Endothelial cell (in vitro differentiated cells): ENCODE data around the gene TSGA10. TPM values are rescaled to one million over a fixed set of nuclear protein-coding genes. Genes with fewer than 3 reads are reported as not detected.

Experiments
- DNase-seq: peaks from one replicate; pipeline ENCODE4 v3.0.0; 2021; ENCODE audit warnings: low spot score
- H3K27ac Mint-ChIP-seq: one replicate; pipeline ENCODE4 v1.8.0; 2021; ENCODE audit warnings: mixed read lengths, inconsistent platforms; ENCODE audit not compliant: unreplicated experiment
- H3K27me3 Mint-ChIP-seq: one replicate; pipeline ENCODE4 v1.8.0; 2021; ENCODE audit warnings: mild to moderate bottlenecking, moderate library complexity, mixed read lengths, inconsistent platforms; ENCODE audit not compliant: unreplicated experiment
- H3K36me3 Mint-ChIP-seq: one replicate; pipeline ENCODE4 v1.8.0; 2021; ENCODE audit warnings: mild to moderate bottlenecking, low read depth, mixed read lengths, inconsistent platforms; ENCODE audit not compliant: unreplicated experiment
- H3K4me1 Mint-ChIP-seq: one replicate; pipeline ENCODE4 v1.8.0; 2021; ENCODE audit warnings: mild to moderate bottlenecking, mixed read lengths, inconsistent platforms; ENCODE audit not compliant: unreplicated experiment
- H3K4me3 Mint-ChIP-seq: one replicate; pipeline ENCODE4 v1.8.0; 2021; ENCODE audit warnings: mild to moderate bottlenecking, mixed read lengths, inconsistent platforms; ENCODE audit not compliant: unreplicated experiment
- H3K9me3 Mint-ChIP-seq: one replicate; pipeline ENCODE4 v1.8.0; 2021; ENCODE audit warnings: mixed read lengths, inconsistent platforms; ENCODE audit not compliant: unreplicated experiment
- total RNA-seq: library from RNA; stranded (reverse); fragmentation: NEBNext Ultra II Directional; extraction: Animal tissue kit (Norgen Biotek cat#: 25700); gene quantifications from one replicate; pipeline ENCODE4 v1.2.1, GENCODE V29; 2021; ENCODE audit not compliant: unreplicated experiment
- TF ChIP-seq, protein P1 (sequence below): fragments of 200-600 bp; sonication (generic); IDR thresholded peaks from one replicate; pipeline ENCODE4 v1.5.0; 2021; ENCODE audit warnings: antibody characterized with exemption; ENCODE audit not compliant: unreplicated experiment

Gene TSGA10
- total RNA-seq, 1 donor from 2014 or later = 4.2 TPM

DNA sequence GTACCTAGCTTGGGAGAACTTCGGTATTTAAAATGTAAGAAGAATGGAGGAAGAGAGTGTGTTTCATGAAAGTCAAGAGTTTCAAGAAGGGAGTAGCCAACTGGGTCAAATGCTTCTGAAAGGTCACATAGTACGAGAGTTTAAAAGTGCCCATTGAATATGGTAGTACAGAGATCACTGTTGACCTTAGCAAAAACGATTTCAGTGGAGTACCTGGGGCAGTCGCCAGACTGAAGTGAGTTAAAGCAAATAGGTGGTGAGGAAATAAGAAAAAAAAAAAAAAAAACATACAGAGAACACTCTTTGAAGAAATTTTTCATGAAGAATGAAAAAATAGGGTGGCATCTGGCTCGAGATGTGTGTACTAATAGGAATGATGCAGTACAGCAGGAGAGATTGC is 11.5 kb upstream of the TSGA10 start:
- Mint-ChIP-seq H3K27me3 (no peaks in the 10 kb centered on the region), H3K36me3 (peaks cover 3% of the 10 kb centered on the region), H3K4me3 (no peak overlapping the region), H3K4me1 (no peaks in the 10 kb centered on the region), H3K9me3 (no peaks in the 10 kb centered on the region), H3K27ac (no peak overlapping the region)
- TF ChIP-seq, protein P1, sequence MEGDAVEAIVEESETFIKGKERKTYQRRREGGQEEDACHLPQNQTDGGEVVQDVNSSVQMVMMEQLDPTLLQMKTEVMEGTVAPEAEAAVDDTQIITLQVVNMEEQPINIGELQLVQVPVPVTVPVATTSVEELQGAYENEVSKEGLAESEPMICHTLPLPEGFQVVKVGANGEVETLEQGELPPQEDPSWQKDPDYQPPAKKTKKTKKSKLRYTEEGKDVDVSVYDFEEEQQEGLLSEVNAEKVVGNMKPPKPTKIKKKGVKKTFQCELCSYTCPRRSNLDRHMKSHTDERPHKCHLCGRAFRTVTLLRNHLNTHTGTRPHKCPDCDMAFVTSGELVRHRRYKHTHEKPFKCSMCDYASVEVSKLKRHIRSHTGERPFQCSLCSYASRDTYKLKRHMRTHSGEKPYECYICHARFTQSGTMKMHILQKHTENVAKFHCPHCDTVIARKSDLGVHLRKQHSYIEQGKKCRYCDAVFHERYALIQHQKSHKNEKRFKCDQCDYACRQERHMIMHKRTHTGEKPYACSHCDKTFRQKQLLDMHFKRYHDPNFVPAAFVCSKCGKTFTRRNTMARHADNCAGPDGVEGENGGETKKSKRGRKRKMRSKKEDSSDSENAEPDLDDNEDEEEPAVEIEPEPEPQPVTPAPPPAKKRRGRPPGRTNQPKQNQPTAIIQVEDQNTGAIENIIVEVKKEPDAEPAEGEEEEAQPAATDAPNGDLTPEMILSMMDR = no peak
- no peak for DNase-seq

DNA sequence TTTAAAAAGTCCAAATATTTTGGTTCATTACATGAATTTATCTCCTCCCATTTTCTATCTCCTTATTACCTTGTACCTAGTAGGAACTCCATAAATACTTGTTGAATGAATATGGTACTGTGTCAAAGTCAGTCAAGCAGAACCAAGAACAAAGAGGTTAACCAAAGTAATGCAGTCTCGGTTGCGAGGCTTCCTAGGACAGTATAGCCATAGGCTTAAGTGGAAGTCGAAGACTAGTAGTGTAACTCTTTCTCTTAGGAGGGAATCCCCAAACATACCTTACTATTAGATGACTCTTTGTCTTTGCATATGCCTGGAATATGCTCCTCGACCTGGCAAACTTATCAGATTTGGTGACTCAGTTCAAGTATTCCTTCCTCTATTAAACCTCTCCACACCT is 4.9 kb upstream of the TSGA10 start:
- Mint-ChIP-seq H3K4me1 (peaks cover 12% of the 10 kb centered on the region), H3K4me3 (no peak overlapping the region), H3K27me3 (peaks cover 2% of the 10 kb centered on the region), H3K27ac (no peak overlapping the region), H3K9me3 (no peaks in the 10 kb centered on the region), H3K36me3 (no peaks in the 10 kb centered on the region)
- TF ChIP-seq, protein P1 = no peak
- DNase-seq = no peak

DNA sequence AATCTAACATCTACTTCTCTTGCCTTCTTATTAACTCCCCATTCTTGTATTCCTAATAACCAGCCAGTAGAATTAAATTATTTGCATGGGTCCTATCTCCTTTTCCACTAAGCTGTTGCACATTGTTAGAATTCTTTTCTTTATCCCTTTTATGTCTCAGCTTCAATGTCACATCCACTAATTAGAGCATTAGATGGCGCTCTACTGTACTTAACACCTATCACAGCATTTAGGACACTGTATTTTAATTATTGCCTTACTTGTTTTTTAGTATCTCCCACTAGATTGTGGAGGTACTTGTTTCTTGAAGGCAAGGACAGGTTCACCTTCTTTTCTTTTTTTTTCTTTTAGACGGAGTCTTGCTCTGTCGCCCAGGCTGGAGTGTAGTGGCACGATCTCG is 3.9 kb upstream of the TSGA10 start:
- DNase-seq = no peak
- TF ChIP-seq, protein P1 = no peak
- no peak overlapping the region for H3K4me3 Mint-ChIP-seq
- no peaks in the 10 kb centered on the region for H3K9me3 Mint-ChIP-seq
- H3K27me3 Mint-ChIP-seq = peaks cover 5% of the 10 kb centered on the region
- peaks cover 16% of the 10 kb centered on the region for H3K4me1 Mint-ChIP-seq
- no peak overlapping the region for H3K27ac Mint-ChIP-seq
- H3K36me3 Mint-ChIP-seq = no peaks in the 10 kb centered on the region

DNA sequence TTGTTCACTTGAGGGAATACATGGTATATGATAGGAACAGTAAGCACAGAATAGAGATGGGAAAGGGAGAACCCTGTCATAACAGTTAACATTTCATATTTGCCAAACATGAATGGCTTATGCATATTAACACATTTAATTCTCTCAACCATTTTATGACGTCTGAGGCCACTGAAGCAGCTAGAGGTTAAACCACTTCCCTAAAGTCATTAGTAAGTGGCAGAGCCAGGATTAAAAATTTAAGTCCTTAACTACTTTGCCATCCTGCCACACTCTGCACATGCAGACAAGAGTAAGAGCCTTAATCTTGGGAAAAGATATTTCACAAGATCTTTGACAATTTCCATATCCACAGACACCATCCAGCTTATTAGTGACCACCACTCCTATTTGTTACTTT is 2.1 kb upstream of the TSGA10 start:
- DNase-seq = no peak
- Mint-ChIP-seq H3K27ac (no peak overlapping the region), H3K27me3 (peaks cover 5% of the 10 kb centered on the region), H3K36me3 (no peaks in the 10 kb centered on the region), H3K4me1 (peaks cover 16% of the 10 kb centered on the region), H3K9me3 (no peaks in the 10 kb centered on the region), H3K4me3 (no peak overlapping the region)
- TF ChIP-seq, protein P1 = no peak

DNA sequence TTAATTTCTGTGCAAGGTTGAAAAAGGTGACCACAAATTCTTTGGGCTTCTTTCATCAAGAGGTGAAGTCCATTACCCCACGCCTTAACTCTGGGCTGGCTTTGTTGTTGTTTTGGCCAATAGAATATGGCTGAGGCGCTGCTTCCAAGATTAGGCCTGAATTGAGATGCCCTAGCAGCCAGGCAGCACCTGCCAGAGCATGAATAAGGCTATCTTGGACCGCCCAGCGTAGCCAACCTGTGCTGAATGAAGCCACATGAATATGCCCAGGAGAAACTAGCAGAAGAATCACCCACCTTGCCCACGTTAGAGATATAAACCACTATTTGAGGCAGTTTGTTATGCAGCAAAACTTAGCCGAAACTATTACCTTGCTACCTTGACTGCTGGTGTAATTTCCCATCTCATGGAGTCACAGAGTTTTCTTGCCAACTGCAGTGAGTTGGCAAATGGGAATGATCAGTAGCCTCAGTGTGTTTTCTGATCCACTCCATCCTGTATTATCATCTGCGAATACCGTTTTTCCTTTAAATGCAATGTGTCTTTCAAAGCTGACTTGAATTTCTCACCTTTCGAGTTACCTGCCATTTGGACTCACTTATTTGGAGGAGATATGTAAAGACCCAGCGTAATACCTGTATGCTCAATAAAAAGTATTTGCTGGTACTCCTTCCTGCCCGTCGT is 679 bp downstream of the TSGA10 start:
- no peaks in the 10 kb centered on the region for H3K9me3 Mint-ChIP-seq
- no peak overlapping the region for H3K27ac Mint-ChIP-seq
- peaks cover 5% of the 10 kb centered on the region for H3K27me3 Mint-ChIP-seq
- peak overlapping the region; percentile 94 for H3K4me3 Mint-ChIP-seq
- H3K36me3 Mint-ChIP-seq = no peaks in the 10 kb centered on the region
- H3K4me1 Mint-ChIP-seq = peaks cover 16% of the 10 kb centered on the region
- TF ChIP-seq, protein P1 = no peak
- no peak for DNase-seq
